ENCODE data around the gene UBE2J2. TPM values are rescaled to one million over a fixed set of nuclear protein-coding genes. Genes with fewer than 3 reads are reported as not detected.

UBE2J2 gene
- total and polyA plus RNA-seq, 2 donors (not counting 3 experiments of a cell fraction or from before 2014, with no cell fraction given), result 60.7 to 80.7 TPM

DNA sequence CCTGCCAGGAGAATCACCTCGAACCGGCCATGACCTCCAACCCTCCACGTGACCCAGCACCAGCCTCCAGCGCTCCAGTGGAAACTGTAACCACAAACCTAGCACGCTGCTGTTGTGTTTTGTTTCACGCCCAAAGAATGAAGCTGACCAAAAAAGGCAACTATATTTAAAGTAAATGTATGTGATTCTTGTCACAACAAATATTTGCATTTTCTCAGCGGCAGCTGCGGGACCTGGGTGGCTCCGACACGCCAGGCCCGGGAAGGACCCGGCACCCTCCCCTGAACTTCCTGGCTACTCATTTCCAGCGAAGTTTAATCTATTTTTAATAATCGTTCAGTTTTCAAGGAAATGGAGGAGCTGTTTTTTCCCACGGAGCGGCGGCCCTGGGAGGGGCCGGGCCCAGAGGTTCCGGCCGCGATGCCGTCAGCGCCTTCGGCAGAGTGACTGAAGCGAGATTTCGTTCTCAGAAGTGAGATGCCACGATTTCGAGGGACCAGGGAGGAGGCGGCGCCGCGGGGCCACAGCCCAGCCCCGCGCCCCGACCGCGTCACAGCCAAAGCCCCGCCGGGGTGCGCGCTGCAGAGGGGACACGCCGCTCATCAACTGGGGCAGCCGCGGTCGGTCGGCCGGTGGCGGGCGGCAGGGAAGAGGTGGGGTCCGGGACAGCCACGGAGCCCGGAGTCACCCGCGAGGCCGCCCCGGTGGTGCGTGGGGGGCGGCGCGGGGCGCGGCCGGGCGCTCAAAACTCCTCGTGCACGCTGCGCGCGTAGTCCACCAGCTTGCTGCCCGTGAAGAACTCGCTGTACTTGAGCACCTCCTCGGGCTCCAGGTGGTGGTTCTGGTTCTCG lies 56.7 kb downstream of the UBE2J2 start:
- BruUV-seq (replicated peaks), result TSS peak; percentile 87
- Histone ChIP-seq H3K9me1 (replicated peaks; ENCODE audit: control insufficient read depth, extremely low read depth, insufficient read depth, low read length) (no peaks in the 10 kb centered on the region), H3K9me3 (replicated peaks; ENCODE audit: control insufficient read depth, insufficient read depth, low read length) (no peaks in the 10 kb centered on the region), H3K27ac (ENCODE audit: insufficient read depth, low read depth, low read length) (no peak overlapping the region), H3K27me3 (ENCODE audit: control insufficient read depth in 2 of 2, insufficient read depth in 2 of 2, low read length in 2 of 2) (no peaks in the 10 kb centered on the region), H4K20me1 (replicated peaks; ENCODE audit: control insufficient read depth, extremely low read depth, insufficient read depth, low read length) (no peaks in the 10 kb centered on the region), H3K9ac (replicated peaks; ENCODE audit: extremely low read depth, insufficient read depth, low read length) (no peak overlapping the region), H3K36me3 (ENCODE audit: control insufficient read depth in 2 of 2, extremely low read depth in 1 of 2, insufficient read depth in 2 of 2, low read length in 2 of 2) (peaks cover 2 to 20% of the 10 kb centered on the region in 2 experiments), H3K79me2 (ENCODE audit: control insufficient read depth, insufficient read depth, low read length) (no peaks in the 10 kb centered on the region), H3K4me1 (ENCODE audit: control insufficient read depth, extremely low read depth, insufficient read depth, low read length) (no peaks in the 10 kb centered on the region), H3K4me3 (replicated peaks in 1 of 3; ENCODE audit: insufficient read depth in 1 of 3, low read depth in 1 of 3, low read length in 3 of 3) (no peak overlapping the region), H3K4me2 (ENCODE audit: insufficient read depth, low read length) (no peak overlapping the region), H2AFZ (ENCODE audit: low read depth, low read length) (no peak overlapping the region)
- CTCF ChIA-PET, result interaction anchor here (2.1 kb wide), 1 partner anchor 94 kb away, joined by 6 read pairs; no protein-coding TSS in a partner anchor
- TF ChIP-seq MYC (IDR thresholded peaks at IDR 0.05; ENCODE audit: low read depth, low read length) (no peak), EZH2 (IDR thresholded peaks at IDR 0.05; ENCODE audit: borderline replicate concordance, low read depth, low read length, severe bottlenecking) (no peak), POLR2AphosphoS5 (IDR thresholded peaks at IDR 0.05; ENCODE audit: insufficient read depth, low read depth, low read length) (no peak), JUN (IDR thresholded peaks at IDR 0.05; ENCODE audit: borderline replicate concordance, insufficient read depth, insufficient read length, low read depth) (no peak), FOS (IDR thresholded peaks at IDR 0.05; ENCODE audit: borderline replicate concordance, insufficient read depth, low read length) (no peak), GATA2 (IDR thresholded peaks at IDR 0.05; ENCODE audit: insufficient read depth, insufficient read length, low read depth, low read length) (no peak), POLR2A (IDR thresholded peaks at IDR 0.05; ENCODE audit: low read depth, low read length) (no peak)
- TF ChIP-seq, protein P1, sequence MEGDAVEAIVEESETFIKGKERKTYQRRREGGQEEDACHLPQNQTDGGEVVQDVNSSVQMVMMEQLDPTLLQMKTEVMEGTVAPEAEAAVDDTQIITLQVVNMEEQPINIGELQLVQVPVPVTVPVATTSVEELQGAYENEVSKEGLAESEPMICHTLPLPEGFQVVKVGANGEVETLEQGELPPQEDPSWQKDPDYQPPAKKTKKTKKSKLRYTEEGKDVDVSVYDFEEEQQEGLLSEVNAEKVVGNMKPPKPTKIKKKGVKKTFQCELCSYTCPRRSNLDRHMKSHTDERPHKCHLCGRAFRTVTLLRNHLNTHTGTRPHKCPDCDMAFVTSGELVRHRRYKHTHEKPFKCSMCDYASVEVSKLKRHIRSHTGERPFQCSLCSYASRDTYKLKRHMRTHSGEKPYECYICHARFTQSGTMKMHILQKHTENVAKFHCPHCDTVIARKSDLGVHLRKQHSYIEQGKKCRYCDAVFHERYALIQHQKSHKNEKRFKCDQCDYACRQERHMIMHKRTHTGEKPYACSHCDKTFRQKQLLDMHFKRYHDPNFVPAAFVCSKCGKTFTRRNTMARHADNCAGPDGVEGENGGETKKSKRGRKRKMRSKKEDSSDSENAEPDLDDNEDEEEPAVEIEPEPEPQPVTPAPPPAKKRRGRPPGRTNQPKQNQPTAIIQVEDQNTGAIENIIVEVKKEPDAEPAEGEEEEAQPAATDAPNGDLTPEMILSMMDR (IDR thresholded peaks at IDR 0.05; ENCODE audit: extremely low read depth in 1 of 2, insufficient read depth in 1 of 2, low read depth in 1 of 2, low read length in 2 of 2), result no peak
- TF ChIP-seq, protein P2, sequence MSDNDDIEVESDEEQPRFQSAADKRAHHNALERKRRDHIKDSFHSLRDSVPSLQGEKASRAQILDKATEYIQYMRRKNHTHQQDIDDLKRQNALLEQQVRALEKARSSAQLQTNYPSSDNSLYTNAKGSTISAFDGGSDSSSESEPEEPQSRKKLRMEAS (IDR thresholded peaks at IDR 0.05; ENCODE audit: insufficient read depth, insufficient read length), result no peak
- dilution Hi-C loops (cut with MboI; ENCODE audit: extremely low pct_ligation_motif_present, low sequenced_read_pairs) (no loop called here), intact Hi-C loops (cut with micrococcal nuclease) (no loop called here)
- POLR2A ChIA-PET, result no interaction called here
- FAIRE-seq (no peak), DNase-seq (ENCODE audit: low read depth, low spot score) (no peak)
